WERI-Rb-1 (cell line): Measurements from ENCODE around the gene KIAA1671.

Experiments
- DNase-seq: peaks from one replicate; pipeline ENCODE4 v3.0.0-alpha.2; 2020
- H3K27ac ChIP-seq: fragments of 250-450 bp; sonication (Bioruptor Pico); 2 replicates; pipeline ENCODE4 v1.5.1; 2020; ENCODE audit warnings: mild to moderate bottlenecking, moderate library complexity
- H3K27me3 ChIP-seq: fragments of 250-450 bp; sonication (Bioruptor Pico); 2 replicates; pipeline ENCODE4 v1.5.1; 2021; ENCODE audit warnings: mild to moderate bottlenecking, low read depth, moderate library complexity; ENCODE audit not compliant: insufficient read depth, severe bottlenecking
- H3K36me3 ChIP-seq: fragments of 250-450 bp; sonication (Bioruptor Pico); 2 replicates; pipeline ENCODE4 v1.5.1; 2020; ENCODE audit warnings: mild to moderate bottlenecking, moderate library complexity
- H3K4me3 ChIP-seq: 2 replicates; pipeline ENCODE4 v1.5.1; 2011; ENCODE audit warnings: low read depth, mild to moderate bottlenecking, control low read depth, low read length
- H3K9me3 ChIP-seq: fragments of 250-450 bp; sonication (Bioruptor Pico); 2 replicates; pipeline ENCODE4 v1.5.1; 2021; ENCODE audit warnings: mild to moderate bottlenecking, moderate library complexity; ENCODE audit not compliant: severe bottlenecking
- CTCF ChIP-seq: IDR thresholded peaks from 2 replicates; pipeline ENCODE4 v1.5.1; 2011; ENCODE audit warnings: low read depth, mild to moderate bottlenecking, control low read depth, inconsistent platforms, low read length

KIAA1671 gene

GRCh38 chr22:25045159-25045558, 92.6 kb downstream of the KIAA1671 start:
- H3K27me3 ChIP-seq, result no peaks in the 10 kb centered on the region
- H3K36me3 ChIP-seq, result peaks cover 24% of the 10 kb centered on the region
- DNase-seq, result no peak
- H3K9me3 ChIP-seq, result no peaks in the 10 kb centered on the region
- H3K4me3 ChIP-seq, result no peak overlapping the region
- no peak for TF ChIP-seq CTCF
- H3K27ac ChIP-seq, result no peak overlapping the region

- Histone ChIP-seq H3K36me3 (peaks cover 24% of the 10 kb centered on the region), H3K27me3 (no peaks in the 10 kb centered on the region), H3K4me3 (no peak overlapping the region), H3K27ac (no peak overlapping the region), H3K9me3 (peaks cover 8% of the 10 kb centered on the region)
- DNase-seq, result no peak
- no peak for TF ChIP-seq CTCF
Observed at GRCh38 chr22:25048071-25048470, 95.6 kb downstream of the KIAA1671 start.

DNA sequence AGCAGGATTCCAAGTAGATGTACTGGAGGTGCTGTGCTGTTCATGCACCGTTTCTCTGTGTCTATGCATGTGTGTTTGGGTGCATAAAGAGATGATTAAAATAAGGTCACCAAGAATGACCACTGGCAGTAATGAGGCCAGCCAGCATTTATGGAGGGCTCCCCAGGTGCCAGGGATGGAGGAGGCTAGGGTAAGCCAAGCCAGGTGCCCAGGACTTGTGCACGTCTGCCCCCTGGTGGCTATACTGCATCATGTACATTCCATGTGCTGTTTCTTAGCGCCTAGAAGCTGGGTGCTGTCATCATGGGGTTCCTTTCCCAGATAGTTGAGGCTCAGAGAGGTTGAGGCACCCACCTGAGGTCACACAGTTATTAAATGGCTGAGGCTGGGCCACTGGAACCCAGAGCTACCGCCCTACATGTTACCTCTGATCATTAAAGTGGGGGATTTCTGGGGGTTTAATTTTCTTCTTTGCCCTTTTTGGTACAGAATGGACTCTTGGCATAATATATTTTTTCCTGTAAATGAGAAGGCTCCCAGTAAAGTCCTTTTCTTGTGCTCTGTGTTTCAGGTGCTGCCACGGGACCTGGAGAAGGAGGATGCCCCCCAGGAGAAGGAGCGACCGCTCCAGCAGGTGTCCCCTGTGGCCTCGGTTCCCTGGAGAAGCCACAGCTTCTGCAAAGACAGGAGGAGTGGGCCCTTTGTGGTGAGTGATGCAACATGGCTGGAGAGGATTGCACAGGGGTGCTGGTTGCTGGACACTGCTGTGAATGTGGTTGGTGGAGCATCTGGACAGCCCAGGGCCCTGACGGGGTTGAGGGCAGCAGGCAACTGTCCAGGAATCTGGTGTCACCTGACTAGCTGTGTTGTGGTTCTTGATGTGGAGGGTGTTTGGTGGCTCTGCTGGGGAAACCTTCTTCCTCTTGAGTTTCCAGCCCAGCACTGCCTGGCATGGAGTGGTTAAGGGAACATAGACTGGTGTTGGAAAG, 96.4 kb downstream of the KIAA1671 start:
- Histone ChIP-seq H3K9me3 (peaks cover 8% of the 10 kb centered on the region), H3K36me3 (peaks cover 24% of the 10 kb centered on the region), H3K27me3 (no peaks in the 10 kb centered on the region), H3K4me3 (no peak overlapping the region), H3K27ac (no peak overlapping the region)
- DNase-seq, result peak; percentile 73
- peak; percentile 90 for TF ChIP-seq CTCF

- no peak for DNase-seq
- no peak overlapping the region for H3K4me3 ChIP-seq
- H3K27ac ChIP-seq, result no peak overlapping the region
- TF ChIP-seq CTCF, result no peak
- H3K27me3 ChIP-seq, result no peaks in the 10 kb centered on the region
- peaks cover 24% of the 10 kb centered on the region for H3K36me3 ChIP-seq
- H3K9me3 ChIP-seq, result peaks cover 8% of the 10 kb centered on the region
Observed at GRCh38 chr22:25049770-25050169, 97.3 kb downstream of the KIAA1671 start.

- DNase-seq, result no peak
- no peak for TF ChIP-seq CTCF
- Histone ChIP-seq H3K9me3 (peaks cover 8% of the 10 kb centered on the region), H3K27ac (no peak overlapping the region), H3K4me3 (no peak overlapping the region), H3K27me3 (no peaks in the 10 kb centered on the region), H3K36me3 (peaks cover 24% of the 10 kb centered on the region)
Observed at GRCh38 chr22:25050566-25050965, 98.0 kb downstream of the KIAA1671 start.
